Hepatocyte (in vitro differentiated cells): ENCODE data around the gene DPP9. TPM values are rescaled to one million over a fixed set of nuclear protein-coding genes. Genes with fewer than 3 reads are reported as not detected.

Experiments
- DNase-seq: peaks from one replicate; pipeline ENCODE4 v3.0.0-alpha.2; 2016; ENCODE audit warnings: low spot score
- H2AFZ ChIP-seq: fragments of 200-600 bp; sonication (generic); 2 replicates; pipeline ENCODE4 v1.6.0; 2016; ENCODE audit warnings: antibody characterized with exemption, mild to moderate bottlenecking
- H3K27ac ChIP-seq: fragments of 200-600 bp; sonication (generic); 2 replicates; pipeline ENCODE4 v1.5.1; 2016; ENCODE audit warnings: mild to moderate bottlenecking
- H3K27me3 ChIP-seq: fragments of 200-600 bp; sonication (generic); 2 replicates; pipeline ENCODE4 v1.6.1; 2016
- H3K36me3 ChIP-seq: fragments of 200-600 bp; sonication (generic); replicated peaks from 2 replicates; pipeline ENCODE4 v1.5.1; 2016; ENCODE audit warnings: low read depth; ENCODE audit not compliant: insufficient read depth
- H3K4me1 ChIP-seq: fragments of 200-600 bp; sonication (generic); 2 replicates; pipeline ENCODE4 v1.5.1; 2016; ENCODE audit warnings: mild to moderate bottlenecking, moderate library complexity; ENCODE audit not compliant: insufficient read depth
- H3K4me2 ChIP-seq: fragments of 200-600 bp; sonication (generic); 2 replicates; pipeline ENCODE4 v1.6.0; 2016
- H3K4me3 ChIP-seq: fragments of 200-600 bp; sonication (generic); 2 replicates; pipeline ENCODE4 v1.5.1; 2016; ENCODE audit warnings: mild to moderate bottlenecking
- H3K79me2 ChIP-seq: fragments of 200-600 bp; sonication (generic); 2 replicates; pipeline ENCODE4 v1.6.0; 2017; ENCODE audit warnings: mild to moderate bottlenecking
- H3K9me2 ChIP-seq: fragments of 200-600 bp; sonication (generic); replicated peaks from 2 replicates; pipeline ENCODE4 v1.6.0; 2017; ENCODE audit warnings: mild to moderate bottlenecking; ENCODE audit not compliant: insufficient read depth
- H3K9me3 ChIP-seq: fragments of 200-600 bp; sonication (generic); 2 replicates; pipeline ENCODE4 v1.5.1; 2016; ENCODE audit warnings: low read depth, mild to moderate bottlenecking
- H4K20me1 ChIP-seq: fragments of 200-600 bp; sonication (generic); 2 replicates; pipeline ENCODE4 v1.6.0; 2016; ENCODE audit warnings: mild to moderate bottlenecking; ENCODE audit not compliant: insufficient read depth, poor library complexity, severe bottlenecking
- CTCF ChIP-seq: fragments of 200-600 bp; sonication (generic); IDR thresholded peaks from 2 replicates; pipeline ENCODE4 v1.5.1; 2016; ENCODE audit warnings: antibody characterized with exemption, mild to moderate bottlenecking; ENCODE audit not compliant: poor library complexity
- EZH2 ChIP-seq: fragments of 200-600 bp; sonication (generic); IDR thresholded peaks from 2 replicates; pipeline ENCODE4 v1.6.1; 2016; ENCODE audit warnings: antibody characterized with exemption, mild to moderate bottlenecking, borderline replicate concordance
- EZH2phosphoT487 ChIP-seq: fragments of 200-600 bp; sonication (generic); IDR thresholded peaks from one replicate; pipeline ENCODE4 v1.6.1; 2018; ENCODE audit warnings: antibody characterized with exemption, mild to moderate bottlenecking, low read depth, moderate library complexity; ENCODE audit not compliant: unreplicated experiment, severe bottlenecking
- WGBS: methylation state at CpG from one replicate; pipeline ENCODE4 v1.1.6; 2016; ENCODE audit warnings: low lambda C conversion rate; ENCODE audit errors: missing lambda C conversion rate; 5-methylcytosine and 5-hydroxymethylcytosine counted together
- polyA plus RNA-seq: library from polyadenylated mRNA; unstranded; fragments of >200 nt; fragmentation: Nextera tagmentation; extraction: Ambion mirVana; gene quantifications from 2 replicates; pipeline ENCODE4 v1.2.1, GENCODE V29; 2016
- total RNA-seq: library from RNA; depleted of rRNA; stranded (reverse); fragments of >200 nt; gene quantifications from 2 replicates; pipeline ENCODE4 v1.2.3, GENCODE V29; 2014

Gene DPP9
- total and polyA plus RNA-seq, 2 experiments from 2014 or later: 27.6 to 32.7 TPM

GRCh38 chr19:4738734-4739133 is 15.1 kb upstream of the DPP9 start:
- WGBS: 66% methylated on average over 4 of the region's 4 CpGs
- no peaks in the 10 kb centered on the region for H3K4me1 ChIP-seq
- no peak overlapping the region for H3K4me2 ChIP-seq
- DNase-seq: no peak
- H3K9me2 ChIP-seq: no peaks in the 10 kb centered on the region
- no peak overlapping the region for H3K4me3 ChIP-seq
- H4K20me1 ChIP-seq: no peaks in the 10 kb centered on the region
- H3K27me3 ChIP-seq: no peaks in the 10 kb centered on the region
- no peaks in the 10 kb centered on the region for H3K9me3 ChIP-seq
- H3K79me2 ChIP-seq: no peaks in the 10 kb centered on the region
- no peak for TF ChIP-seq EZH2phosphoT487
- no peak for TF ChIP-seq EZH2
- TF ChIP-seq CTCF: no peak
- H2AFZ ChIP-seq: no peak overlapping the region
- H3K27ac ChIP-seq: no peak overlapping the region
- H3K36me3 ChIP-seq: no peaks in the 10 kb centered on the region

- H3K9me2 ChIP-seq: no peaks in the 10 kb centered on the region
- H3K36me3 ChIP-seq: no peaks in the 10 kb centered on the region
- H3K4me1 ChIP-seq: no peaks in the 10 kb centered on the region
- H3K4me2 ChIP-seq: no peak overlapping the region
- no peaks in the 10 kb centered on the region for H3K79me2 ChIP-seq
- DNase-seq: no peak
- no peak overlapping the region for H3K4me3 ChIP-seq
- no peaks in the 10 kb centered on the region for H3K27me3 ChIP-seq
- H2AFZ ChIP-seq: no peak overlapping the region
- no peaks in the 10 kb centered on the region for H3K9me3 ChIP-seq
- no peak overlapping the region for H3K27ac ChIP-seq
- 27% methylated on average over 8 of the region's 11 CpGs for WGBS
- no peaks in the 10 kb centered on the region for H4K20me1 ChIP-seq
- TF ChIP-seq EZH2 (no peak), CTCF (no peak), EZH2phosphoT487 (no peak)
Measured at GRCh38 chr19:4737955-4738600, 14.4 kb upstream of the DPP9 start.

- no peaks in the 10 kb centered on the region for H3K36me3 ChIP-seq
- H4K20me1 ChIP-seq: no peaks in the 10 kb centered on the region
- 38% methylated on average over 1 of the region's 1 CpG for WGBS
- H3K4me2 ChIP-seq: no peak overlapping the region
- no peak overlapping the region for H2AFZ ChIP-seq
- no peak overlapping the region for H3K4me3 ChIP-seq
- no peak for TF ChIP-seq CTCF
- TF ChIP-seq EZH2: no peak
- no peak for TF ChIP-seq EZH2phosphoT487
- DNase-seq: no peak
- no peaks in the 10 kb centered on the region for H3K9me3 ChIP-seq
- H3K9me2 ChIP-seq: no peaks in the 10 kb centered on the region
- H3K27ac ChIP-seq: no peak overlapping the region
- no peaks in the 10 kb centered on the region for H3K4me1 ChIP-seq
- H3K27me3 ChIP-seq: no peaks in the 10 kb centered on the region
- no peaks in the 10 kb centered on the region for H3K79me2 ChIP-seq
Measured at GRCh38 chr19:4733755-4734345, 10.2 kb upstream of the DPP9 start.
